WTC11 (cell line): ENCODE results near the gene KLHL29. TPM values are rescaled to one million over a fixed set of nuclear protein-coding genes. Genes with fewer than 3 reads are reported as not detected.
A peak's percentile ranks its signal among the peaks of the same experiment; 100 is the strongest.

Experiments used
- ATAC-seq: fragments of 200-7000 bp; cut with Tn5 transposase; 2 replicates; pipeline ENCODE4 v1.10.0; 2021; ENCODE audit warnings: mild to moderate bottlenecking, moderate library complexity
- CTCF ChIA-PET: fragments of 300-600 bp; sonication (Branson Sonifier 250); formaldehyde crosslinking; loops from one replicate; lab custom pipeline; 2021; ENCODE audit warnings: antibody characterized with exemption; lab: Charles Lee
- POLR2A ChIA-PET: fragments of 350-600 bp; sonication (Branson Sonifier 250); formaldehyde crosslinking; loops from one replicate; lab custom pipeline; 2021; ENCODE audit warnings: antibody characterized with exemption; lab: Charles Lee
- DNase-seq: peaks from one replicate; pipeline ENCODE4 v3.0.0; 2021; ENCODE audit warnings: low spot score
- H3K27ac Mint-ChIP-seq: 2 replicates; pipeline ENCODE4 v1.8.0; 2021; ENCODE audit warnings: mixed read lengths
- H3K27me3 Mint-ChIP-seq: 2 replicates; pipeline ENCODE4 v1.8.0; 2021; ENCODE audit warnings: low read depth, mild to moderate bottlenecking, moderate library complexity, mixed read lengths
- H3K36me3 Mint-ChIP-seq: 2 replicates; pipeline ENCODE4 v1.8.0; 2021; ENCODE audit warnings: mixed read lengths
- H3K4me1 Mint-ChIP-seq: 2 replicates; pipeline ENCODE4 v1.8.0; 2022; ENCODE audit warnings: mixed read lengths
- H3K4me3 Mint-ChIP-seq: 2 replicates; pipeline ENCODE4 v1.8.0; 2021; ENCODE audit warnings: mild to moderate bottlenecking, moderate library complexity, mixed read lengths
- H3K9me3 Mint-ChIP-seq: 2 replicates; pipeline ENCODE4 v1.8.0; 2021; ENCODE audit warnings: mixed read lengths
- ATF2 ChIP-seq: sonication (generic); formaldehyde crosslinking; IDR thresholded peaks from 2 replicates; pipeline ENCODE4 v1.8.1; 2022; ENCODE audit warnings: low read depth, missing genetic modification reagents, borderline replicate concordance
- CTCF ChIP-seq: fragments of 200-600 bp; IDR thresholded peaks from 2 replicates; pipeline ENCODE4 v1.8.0; 2022; ENCODE audit warnings: antibody characterized with exemption
- E2F5 ChIP-seq: sonication (generic); formaldehyde crosslinking; IDR thresholded peaks from 2 replicates; pipeline ENCODE4 v1.8.1; 2022; ENCODE audit warnings: mild to moderate bottlenecking, moderate library complexity, missing genetic modification reagents
- EMX1 ChIP-seq: fragments of 250-450 bp; sonication (Bioruptor Pico); IDR thresholded peaks from 2 replicates; pipeline ENCODE4 v1.8.0; 2021; ENCODE audit warnings: mild to moderate bottlenecking
- ERG ChIP-seq: fragments of 250-450 bp; sonication (Bioruptor Pico); IDR thresholded peaks from 2 replicates; pipeline ENCODE4 v1.8.0; 2021; ENCODE audit warnings: mild to moderate bottlenecking
- JUN ChIP-seq: sonication (generic); formaldehyde crosslinking; IDR thresholded peaks from 2 replicates; pipeline ENCODE4 v1.8.0; 2023; ENCODE audit warnings: mild to moderate bottlenecking, missing genetic modification reagents
- PREB ChIP-seq: sonication (generic); formaldehyde crosslinking; IDR thresholded peaks from 2 replicates; pipeline ENCODE4 v1.8.1; 2022; ENCODE audit warnings: mild to moderate bottlenecking, missing genetic modification reagents, moderate library complexity, borderline replicate concordance
- SMAD3 ChIP-seq: sonication (generic); formaldehyde crosslinking; IDR thresholded peaks from 2 replicates; pipeline ENCODE4 v1.8.0; 2022; ENCODE audit warnings: missing genetic modification reagents, mild to moderate bottlenecking, borderline replicate concordance
- TEAD1 ChIP-seq: sonication (generic); formaldehyde crosslinking; IDR thresholded peaks from 2 replicates; pipeline ENCODE4 v1.8.0; 2022; ENCODE audit warnings: mild to moderate bottlenecking, missing genetic modification reagents
- TEAD4 ChIP-seq: sonication (generic); formaldehyde crosslinking; IDR thresholded peaks from 2 replicates; pipeline ENCODE4 v1.8.0; 2022; ENCODE audit warnings: mild to moderate bottlenecking, missing genetic modification reagents
- USF2 ChIP-seq: sonication (generic); formaldehyde crosslinking; IDR thresholded peaks from 2 replicates; pipeline ENCODE4 v1.8.1; 2023; ENCODE audit warnings: mild to moderate bottlenecking, missing genetic modification reagents, moderate library complexity
- ZNF121 ChIP-seq: sonication (generic); formaldehyde crosslinking; IDR thresholded peaks from 2 replicates; pipeline ENCODE4 v1.8.0; 2023; ENCODE audit warnings: missing genetic modification reagents
- ZNF263 ChIP-seq: sonication (generic); formaldehyde crosslinking; IDR thresholded peaks from 2 replicates; pipeline ENCODE4 v1.8.1; 2022; ENCODE audit warnings: low read depth, mild to moderate bottlenecking, moderate library complexity, missing genetic modification reagents
- ZNF396 ChIP-seq: fragments of 250-450 bp; sonication (Bioruptor Pico); IDR thresholded peaks from 2 replicates; pipeline ENCODE4 v1.8.0; 2021; ENCODE audit warnings: mild to moderate bottlenecking, moderate library complexity, borderline replicate concordance
- total RNA-seq: library from RNA; stranded (reverse); gene quantifications from 3 replicates; pipeline ENCODE4 v1.2.3, GENCODE V29; 2021
- TF ChIP-seq, protein P1 (sequence below): sonication (generic); formaldehyde crosslinking; IDR thresholded peaks from 2 replicates; pipeline ENCODE4 v1.8.0; 2022; ENCODE audit warnings: mild to moderate bottlenecking, missing genetic modification reagents
- TF ChIP-seq, protein P2 (sequence below): sonication (generic); formaldehyde crosslinking; IDR thresholded peaks from 2 replicates; pipeline ENCODE4 v1.8.1; 2023; ENCODE audit warnings: mild to moderate bottlenecking, missing genetic modification reagents, moderate library complexity

The KLHL29 gene
- total RNA-seq, 1 experiment from 2014 or later = 7.1 TPM

DNA sequence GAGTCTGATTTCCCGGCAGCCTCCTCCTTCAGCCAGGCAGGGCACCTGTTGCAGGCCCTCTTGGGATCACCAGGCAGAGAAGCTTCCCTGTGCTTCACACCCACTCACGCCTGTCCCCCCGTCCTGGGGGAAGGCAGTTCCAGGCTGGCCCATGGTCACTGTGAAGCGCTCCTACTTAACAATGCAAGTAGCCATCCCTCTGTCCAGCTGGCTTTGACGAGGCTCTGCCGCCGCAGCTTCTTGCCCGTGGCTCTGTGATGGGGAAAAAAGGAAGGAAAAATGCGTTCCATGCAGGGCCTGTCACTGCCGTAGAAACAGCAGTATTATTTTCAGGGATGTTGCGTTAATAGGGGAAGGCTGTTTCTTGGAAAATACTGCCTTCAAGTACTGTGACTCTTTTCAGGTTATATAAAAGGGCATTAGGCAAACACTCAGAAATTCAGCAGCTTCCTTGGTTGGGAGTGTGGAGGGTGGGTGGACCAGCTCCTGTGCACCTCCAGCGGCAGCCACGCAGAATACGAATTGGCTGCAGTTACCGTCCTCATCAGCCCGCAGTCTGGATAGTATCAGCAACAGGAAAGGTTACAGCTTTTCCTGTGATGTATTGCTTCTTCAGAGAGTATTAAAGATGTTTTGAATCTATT, 232.3 kb downstream of the KLHL29 start:
- Mint-ChIP-seq H3K4me1 (peaks cover 30% of the 10 kb centered on the region), H3K4me3 (no peak overlapping the region), H3K36me3 (0 out of 2 replicates have a peak, but pooled peaks cover under 1% of the 10 kb centered on the region), H3K9me3 (peaks cover 9% of the 10 kb centered on the region; the same call in 1 of the 2 replicates), H3K27ac (peak overlapping the region; percentile 69), H3K27me3 (no peaks in the 10 kb centered on the region)
- ATAC-seq (no peak), DNase-seq (no peak)
- CTCF ChIA-PET = interaction anchor here (1.4 kb wide), 1 partner anchor 10 kb away, joined by 7 read pairs; no protein-coding TSS in a partner anchor
- POLR2A ChIA-PET = no interaction called here
- TF ChIP-seq SMAD3 (CRISPR knock-in tag) = no peak
- TF ChIP-seq ZNF263 (CRISPR knock-in tag) = no peak
- TF ChIP-seq ERG (CRISPR knock-in tag) = no peak
- TF ChIP-seq, protein P1, sequence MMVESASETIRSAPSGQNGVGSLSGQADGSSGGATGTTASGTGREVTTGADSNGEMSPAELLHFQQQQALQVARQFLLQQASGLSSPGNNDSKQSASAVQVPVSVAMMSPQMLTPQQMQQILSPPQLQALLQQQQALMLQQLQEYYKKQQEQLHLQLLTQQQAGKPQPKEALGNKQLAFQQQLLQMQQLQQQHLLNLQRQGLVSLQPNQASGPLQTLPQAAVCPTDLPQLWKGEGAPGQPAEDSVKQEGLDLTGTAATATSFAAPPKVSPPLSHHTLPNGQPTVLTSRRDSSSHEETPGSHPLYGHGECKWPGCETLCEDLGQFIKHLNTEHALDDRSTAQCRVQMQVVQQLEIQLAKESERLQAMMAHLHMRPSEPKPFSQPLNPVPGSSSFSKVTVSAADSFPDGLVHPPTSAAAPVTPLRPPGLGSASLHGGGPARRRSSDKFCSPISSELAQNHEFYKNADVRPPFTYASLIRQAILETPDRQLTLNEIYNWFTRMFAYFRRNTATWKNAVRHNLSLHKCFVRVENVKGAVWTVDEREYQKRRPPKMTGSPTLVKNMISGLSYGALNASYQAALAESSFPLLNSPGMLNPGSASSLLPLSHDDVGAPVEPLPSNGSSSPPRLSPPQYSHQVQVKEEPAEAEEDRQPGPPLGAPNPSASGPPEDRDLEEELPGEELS (CRISPR knock-in tag) = no peak
- no peak for TF ChIP-seq USF2 (CRISPR knock-in tag)
- no peak for TF ChIP-seq TEAD1 (CRISPR knock-in tag)
- no peak for TF ChIP-seq E2F5 (CRISPR knock-in tag)

DNA sequence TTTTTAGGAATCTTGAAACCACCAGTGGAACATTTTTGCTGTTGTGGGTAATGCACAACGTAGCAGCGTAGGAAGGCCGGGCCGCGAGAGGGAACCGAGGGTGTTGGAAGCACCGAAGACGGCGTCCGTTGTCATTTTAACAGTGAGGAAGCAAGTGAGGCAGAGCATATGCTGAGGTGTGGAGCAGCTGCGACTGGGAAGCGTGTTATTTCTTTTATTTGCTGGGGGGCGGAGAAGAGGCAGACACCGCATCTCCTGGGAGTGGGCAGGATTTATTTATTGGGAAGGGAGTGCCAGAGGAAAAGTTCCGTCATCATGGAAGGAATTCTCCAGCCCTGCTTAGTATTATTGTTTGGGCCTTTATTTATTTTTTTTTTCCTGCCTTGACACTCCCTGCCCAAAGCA, 232.8 kb downstream of the KLHL29 start:
- no peak overlapping the region for H3K27ac Mint-ChIP-seq
- peaks cover 30% of the 10 kb centered on the region for H3K4me1 Mint-ChIP-seq
- peaks cover 3% of the 10 kb centered on the region; the same call in 1 of the 2 replicates for H3K9me3 Mint-ChIP-seq
- no peaks in the 10 kb centered on the region for H3K36me3 Mint-ChIP-seq
- DNase-seq (no peak), ATAC-seq (no peak)
- H3K27me3 Mint-ChIP-seq = no peaks in the 10 kb centered on the region
- POLR2A ChIA-PET = no interaction called here
- TF ChIP-seq CTCF (no peak), PREB (CRISPR knock-in tag) (no peak), JUN (CRISPR knock-in tag) (no peak), ZNF396 (no peak)
- CTCF ChIA-PET = interaction anchor here (1.4 kb wide), 1 partner anchor 9 kb away, joined by 7 read pairs; no protein-coding TSS in a partner anchor
- H3K4me3 Mint-ChIP-seq = no peak overlapping the region

- POLR2A ChIA-PET = no interaction called here
- no peak for ATAC-seq
- TF ChIP-seq EMX1 = no peak
- TF ChIP-seq TEAD4 (CRISPR knock-in tag) = no peak
- no peak for TF ChIP-seq ATF2 (CRISPR knock-in tag)
- no peak for TF ChIP-seq ZNF121 (CRISPR knock-in tag)
- TF ChIP-seq, protein P2, sequence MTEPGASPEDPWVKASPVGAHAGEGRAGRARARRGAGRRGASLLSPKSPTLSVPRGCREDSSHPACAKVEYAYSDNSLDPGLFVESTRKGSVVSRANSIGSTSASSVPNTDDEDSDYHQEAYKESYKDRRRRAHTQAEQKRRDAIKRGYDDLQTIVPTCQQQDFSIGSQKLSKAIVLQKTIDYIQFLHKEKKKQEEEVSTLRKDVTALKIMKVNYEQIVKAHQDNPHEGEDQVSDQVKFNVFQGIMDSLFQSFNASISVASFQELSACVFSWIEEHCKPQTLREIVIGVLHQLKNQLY (CRISPR knock-in tag) = no peak
- TF ChIP-seq, all 79 proteins: peak for 0
- Mint-ChIP-seq H3K27ac (no peak overlapping the region), H3K4me3 (no peak overlapping the region), H3K9me3 (peaks cover under 1% of the 10 kb centered on the region; the same call in 1 of the 2 replicates), H3K4me1 (peaks cover 30% of the 10 kb centered on the region), H3K27me3 (no peaks in the 10 kb centered on the region), H3K36me3 (no peaks in the 10 kb centered on the region)
- no peak for DNase-seq
- CTCF ChIA-PET = no interaction called here
Observed at GRCh38 chr2:23618265-23618664, 233.3 kb downstream of the KLHL29 start.
